Middle frontal gyrus (tissue), 1 donor: Measurements from ENCODE around the gene ANO7.
A peak's percentile ranks its signal among the peaks of the same experiment; 100 is the strongest.

Experiments used
- DNase-seq: peaks from one replicate; pipeline ENCODE4 v3.0.0-alpha.2; 2015; ENCODE audit warnings: low spot score; ENCODE audit errors: extremely low spot score

Gene ANO7

DNA sequence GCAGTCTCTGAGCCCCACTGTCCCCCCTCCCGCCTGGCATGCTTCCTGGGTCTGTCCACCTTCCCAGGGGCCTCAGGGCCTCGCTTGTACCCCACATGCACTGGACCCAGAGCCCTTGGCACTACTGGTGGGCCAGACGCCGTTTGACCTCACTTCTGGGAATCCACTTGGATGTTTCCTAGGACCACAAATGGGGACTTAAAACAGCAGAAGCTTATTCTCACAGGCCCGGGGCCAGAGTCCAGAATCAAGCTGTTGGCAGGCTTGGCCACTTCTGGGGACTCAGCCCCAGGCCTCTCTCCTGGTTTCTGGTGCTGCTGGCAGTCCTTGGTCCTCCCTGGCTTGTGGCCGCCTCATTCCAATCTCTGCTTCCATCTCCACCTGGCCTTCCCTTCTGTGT is 19.6 kb downstream of the ANO7 start:
- DNase-seq, result no peak

- DNase-seq, result no peak
These were observed 20.8 kb downstream of the ANO7 start for GRCh38 chr2:241209271-241209670.

DNA sequence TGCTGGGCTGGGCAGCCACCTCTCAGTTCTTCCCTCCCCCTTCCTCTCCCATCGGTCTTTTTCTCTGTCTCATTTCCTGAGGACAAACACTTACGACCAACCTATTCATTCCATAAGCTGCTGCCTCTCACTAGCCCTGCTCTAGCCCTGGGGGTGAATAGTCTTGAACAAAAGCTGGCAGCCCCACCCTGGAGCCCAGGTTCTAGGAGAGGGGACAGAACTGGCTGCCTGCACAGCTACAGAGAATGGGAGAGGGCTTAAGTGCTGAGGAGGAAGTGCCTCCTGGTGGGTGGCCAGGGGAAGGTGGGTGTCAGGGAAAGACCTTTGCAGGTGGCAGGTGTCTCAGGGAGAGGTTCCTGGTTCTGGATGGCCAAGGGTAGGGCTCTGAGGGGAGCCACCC is 22.8 kb downstream of the ANO7 start:
- DNase-seq, result no peak

DNA sequence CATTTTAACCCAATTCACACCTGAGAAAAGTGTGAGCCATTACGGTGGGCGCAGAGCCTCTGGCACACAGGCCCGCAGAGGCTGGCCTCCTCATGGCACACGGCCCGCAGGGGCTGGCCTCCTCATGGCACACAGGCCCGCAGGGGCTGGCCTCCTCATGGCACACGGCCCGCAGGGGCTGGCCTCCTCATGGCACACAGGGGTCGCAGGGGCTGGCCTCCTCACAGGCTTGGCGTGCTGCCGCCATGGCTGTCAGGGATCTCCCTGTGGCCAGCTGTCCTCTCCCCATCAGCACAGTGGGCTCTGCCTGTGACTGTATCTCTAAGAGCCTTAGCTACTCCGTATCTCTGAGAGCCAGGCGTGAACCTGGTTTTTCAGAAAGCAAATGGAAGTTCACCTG is 24.6 kb downstream of the ANO7 start:
- no peak for DNase-seq

DNA sequence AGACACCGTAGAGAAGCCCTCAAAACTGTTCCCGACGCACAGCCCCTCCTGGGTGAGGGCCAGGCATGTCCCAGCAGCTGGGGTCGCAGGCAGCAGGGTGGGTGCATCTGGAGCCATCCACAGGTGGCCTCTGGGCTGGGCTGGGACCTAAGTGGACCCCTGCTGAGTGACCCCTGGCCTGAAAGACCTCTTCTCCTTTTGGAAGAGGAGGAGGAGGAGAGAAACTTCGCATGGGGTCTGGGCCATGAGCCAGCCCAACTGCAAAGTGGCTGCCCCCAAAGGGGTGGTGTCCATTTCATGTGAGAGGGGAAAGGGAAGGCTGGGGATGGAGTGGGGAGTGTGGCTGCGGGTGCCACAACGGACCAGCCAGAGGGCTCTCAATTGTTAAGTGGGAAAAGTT is 25.1 kb downstream of the ANO7 start:
- no peak for DNase-seq

- DNase-seq, result no peak
These were observed 25.7 kb downstream of the ANO7 start for GRCh38 chr2:241214209-241214608.

GRCh38 chr2:241214766-241215165 is 26.3 kb downstream of the ANO7 start:
- no peak for DNase-seq

DNA sequence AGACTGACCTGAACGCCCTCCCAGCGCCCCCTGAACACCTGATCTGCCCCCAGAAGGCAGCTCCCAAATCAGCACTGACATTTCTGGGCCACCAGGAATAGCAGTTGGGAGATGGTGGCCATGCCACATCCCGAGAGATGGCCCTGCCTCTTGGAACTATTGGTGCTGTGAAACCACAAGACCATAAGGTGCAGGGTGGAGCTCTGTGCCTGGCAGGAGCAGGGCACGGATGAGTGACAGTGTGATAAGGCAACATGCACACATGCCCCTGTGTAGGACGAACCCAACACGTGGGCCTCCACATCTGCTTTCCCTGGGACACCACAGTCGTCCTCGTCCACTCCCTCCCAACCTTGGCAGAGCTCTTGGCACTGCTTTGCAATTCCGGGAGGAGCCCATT is 26.9 kb downstream of the ANO7 start:
- no peak for DNase-seq

GRCh38 chr2:241216211-241216761 is 27.8 kb downstream of the ANO7 start:
- DNase-seq, result no peak

DNA sequence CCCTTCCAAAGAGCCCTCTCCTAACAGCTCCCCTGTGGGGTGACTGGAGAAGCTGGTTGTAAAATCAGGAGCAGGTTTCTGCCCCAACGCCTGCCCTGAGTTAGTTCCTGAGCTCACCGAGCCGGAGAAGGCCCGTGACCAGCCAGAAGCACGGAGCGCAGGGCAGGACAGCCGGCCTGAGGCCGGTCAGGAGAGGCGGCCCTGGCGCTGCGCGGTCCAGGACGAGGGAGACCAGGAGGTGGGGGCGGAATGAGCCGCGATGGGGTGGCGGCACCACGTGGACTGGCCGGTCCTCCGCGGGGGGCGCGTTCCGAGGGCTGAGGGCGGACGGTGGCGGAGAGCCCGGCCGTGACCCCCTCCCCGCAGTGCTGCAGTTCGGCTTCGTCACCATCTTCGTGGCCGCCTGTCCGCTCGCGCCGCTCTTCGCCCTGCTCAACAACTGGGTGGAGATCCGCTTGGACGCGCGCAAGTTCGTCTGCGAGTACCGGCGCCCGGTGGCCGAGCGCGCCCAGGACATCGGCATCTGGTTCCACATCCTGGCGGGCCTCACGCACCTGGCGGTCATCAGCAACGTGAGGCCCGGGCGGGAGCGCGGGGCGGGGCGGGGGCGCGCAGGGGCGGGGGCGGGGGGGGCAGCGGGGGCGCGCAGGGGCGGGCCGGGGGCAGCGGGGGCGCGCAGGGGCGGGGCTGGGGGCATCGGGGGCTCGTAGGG is 29.0 kb downstream of the ANO7 start:
- DNase-seq, result no peak

GRCh38 chr2:241218131-241219029 is 29.9 kb downstream of the ANO7 start:
- DNase-seq, result no peak

GRCh38 chr2:241219030-241219382 is 30.5 kb downstream of the ANO7 start:
- DNase-seq, result no peak

DNA sequence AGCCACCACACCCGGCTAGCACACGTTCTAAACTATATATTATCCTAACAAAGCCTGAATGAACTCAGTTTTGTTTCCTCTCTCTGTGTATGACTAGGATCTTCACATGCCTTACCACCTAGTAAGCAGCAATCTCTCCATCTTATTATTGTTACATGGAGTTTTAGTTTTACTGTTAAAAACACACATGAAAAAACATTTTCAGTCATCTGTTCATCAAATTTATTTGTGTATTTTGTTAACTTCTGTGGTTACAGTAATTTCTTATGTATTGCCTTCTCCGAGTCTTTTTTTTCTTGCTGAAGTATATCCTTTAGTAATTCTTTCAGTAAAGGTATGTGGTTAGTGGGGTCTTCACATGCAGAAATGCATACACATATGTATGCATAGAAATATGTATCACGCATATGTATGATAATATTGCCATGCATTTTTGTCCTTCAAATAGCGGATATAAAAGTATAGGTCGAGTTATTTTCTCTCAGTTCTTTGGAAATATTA is 31.4 kb downstream of the ANO7 start:
- no peak for DNase-seq

DNA sequence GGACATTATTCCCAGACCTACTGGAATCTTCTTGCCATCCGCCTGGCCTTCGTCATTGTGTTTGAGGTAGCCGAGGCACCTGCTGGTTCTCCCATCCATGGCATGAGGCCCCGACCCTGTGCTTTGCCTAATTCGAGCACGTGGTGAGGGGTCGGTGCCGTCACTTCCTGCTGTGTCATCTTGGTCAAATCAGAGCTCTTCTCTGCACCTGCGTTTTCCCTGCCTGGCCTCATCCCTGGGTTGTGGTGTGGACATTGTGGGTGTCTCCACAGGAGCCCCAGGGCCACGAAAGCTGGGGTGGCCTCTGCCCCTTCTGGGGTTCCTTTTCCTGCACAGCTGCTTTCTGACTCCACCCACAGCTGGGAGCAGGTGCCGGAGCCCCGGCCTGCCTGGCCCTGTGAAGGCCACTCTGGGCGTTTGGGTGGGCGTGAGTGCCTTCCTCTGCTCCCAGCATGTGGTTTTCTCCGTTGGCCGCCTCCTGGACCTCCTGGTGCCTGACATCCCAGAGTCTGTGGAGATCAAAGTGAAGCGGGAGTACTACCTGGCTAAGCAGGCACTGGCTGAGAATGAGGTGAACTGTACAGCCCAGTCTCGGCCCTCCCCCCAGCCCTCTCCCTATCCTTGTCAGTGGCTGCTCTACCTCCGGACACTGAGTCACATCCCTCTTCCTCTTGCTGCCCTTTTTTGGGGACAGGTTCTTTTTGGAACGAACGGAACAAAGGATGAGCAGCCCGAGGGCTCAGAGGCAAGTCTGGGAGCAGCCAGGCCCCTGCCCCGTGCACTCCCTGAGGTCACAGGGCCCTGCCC is 34.9 kb downstream of the ANO7 start:
- no peak for DNase-seq

DNA sequence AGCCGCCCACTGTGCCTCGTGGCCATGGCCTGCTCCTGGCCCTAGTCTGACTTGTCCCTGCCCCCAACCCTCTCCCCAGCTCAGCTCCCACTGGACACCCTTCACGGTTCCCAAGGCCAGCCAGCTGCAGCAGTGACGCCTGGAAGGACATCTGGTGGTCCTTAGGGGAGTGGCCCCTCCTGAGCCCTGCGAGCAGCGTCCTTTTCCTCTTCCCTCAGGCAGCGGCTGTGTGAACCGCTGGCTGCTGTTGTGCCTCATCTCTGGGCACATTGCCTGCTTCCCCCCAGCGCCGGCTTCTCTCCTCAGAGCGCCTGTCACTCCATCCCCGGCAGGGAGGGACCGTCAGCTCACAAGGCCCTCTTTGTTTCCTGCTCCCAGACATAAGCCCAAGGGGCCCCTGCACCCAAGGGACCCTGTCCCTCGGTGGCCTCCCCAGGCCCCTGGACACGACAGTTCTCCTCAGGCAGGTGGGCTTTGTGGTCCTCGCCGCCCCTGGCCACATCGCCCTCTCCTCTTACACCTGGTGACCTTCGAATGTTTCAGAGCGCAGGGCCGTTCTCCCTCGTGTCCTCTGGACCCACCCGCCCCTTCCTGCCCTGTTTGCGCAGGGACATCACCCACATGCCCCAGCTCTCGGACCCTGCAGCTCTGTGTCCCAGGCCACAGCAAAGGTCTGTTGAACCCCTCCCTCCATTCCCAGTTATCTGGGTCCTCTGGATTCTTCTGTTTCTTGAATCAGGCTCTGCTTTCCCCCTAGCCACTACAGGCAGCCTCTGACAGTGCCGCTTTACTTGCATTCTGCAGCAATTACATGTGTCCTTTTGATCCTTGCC is 35.8 kb downstream of the ANO7 start:
- peak; percentile 80 for DNase-seq

- no peak for DNase-seq
These were observed 36.5 kb downstream of the ANO7 start for GRCh38 chr2:241224851-241225438.

GRCh38 chr2:241225545-241225944 is 37.1 kb downstream of the ANO7 start:
- DNase-seq, result no peak

- DNase-seq, result no peak
These were observed 37.5 kb downstream of the ANO7 start for GRCh38 chr2:241225983-241226382.

DNA sequence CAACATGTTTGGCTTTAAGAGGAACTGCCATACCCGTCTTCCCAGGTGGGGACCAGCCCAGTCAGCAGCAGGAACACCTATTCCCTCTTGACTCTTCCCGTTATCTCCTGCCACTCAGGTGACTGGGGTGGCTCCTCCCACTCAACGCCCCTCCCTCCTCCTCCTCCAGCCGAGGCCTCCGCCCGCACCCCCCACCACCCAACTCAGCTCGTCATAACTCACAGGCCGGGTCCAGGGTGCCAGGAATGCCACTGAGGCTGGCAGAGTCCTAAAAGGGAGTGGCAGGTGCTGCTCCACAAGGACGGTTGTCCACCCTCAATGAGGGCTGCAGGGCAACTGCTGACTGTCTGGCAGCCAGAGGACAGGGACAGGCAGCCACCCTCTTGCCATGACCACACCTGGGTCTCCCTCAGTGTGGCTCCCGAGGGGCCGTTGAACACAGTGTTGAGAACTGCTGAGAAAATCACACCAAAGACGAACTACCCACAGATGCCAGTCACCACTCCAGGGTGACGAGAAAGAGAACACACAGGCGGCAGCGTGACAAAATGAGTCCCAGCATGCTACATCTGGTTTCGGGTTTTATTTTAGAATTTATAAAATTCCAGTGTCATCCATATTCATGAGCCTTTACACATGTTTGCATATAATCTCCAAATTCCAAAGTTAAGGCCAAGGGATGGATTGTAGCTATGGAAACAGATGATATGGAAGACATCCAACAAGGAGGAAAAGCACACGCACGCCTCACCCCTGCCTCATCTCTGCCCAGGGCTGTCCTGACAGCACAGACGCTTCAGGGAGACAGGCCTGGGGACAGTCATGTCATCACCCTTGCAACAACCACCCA is 38.5 kb downstream of the ANO7 start:
- DNase-seq, result peak; percentile 36
